Measurements from ENCODE around the gene HS3ST1.

GRCh38 chr4:11348449-11349088, 80.1 kb downstream of the HS3ST1 start:
- TF ChIP-seq POLR2AphosphoS5 (IDR thresholded peaks at IDR 0.05; ENCODE audit: low read depth, low read length) (no peak), SIN3A (IDR thresholded peaks at IDR 0.05; ENCODE audit: borderline replicate concordance, insufficient read depth, low read length) (no peak)
